HCT116 (cell line): ENCODE measurements around the gene CD164L2. TPM values are rescaled to one million over a fixed set of nuclear protein-coding genes. Genes with fewer than 3 reads are reported as not detected.

ENCODE experiments used
- ATAC-seq: fragments of 200-7000 bp; cut with Tn5 transposase; 2 replicates; pipeline ENCODE4 v1.9.1; 2020; ENCODE audit warnings: mild to moderate bottlenecking, moderate library complexity
- BruUV-seq: library from RNA; stranded (reverse); fragments of 400-500 nt; replicated peaks from 2 replicates; lab custom pipeline; 2021; lab: Mats Ljungman, UMichigan
- CTCF ChIA-PET: fragments of 300-600 bp; sonication (Branson Sonifier 250); formaldehyde crosslinking; loops from one replicate; lab custom pipeline; 2021; ENCODE audit warnings: antibody characterized with exemption; lab: Charles Lee
- POLR2A ChIA-PET: fragments of 300-600, 350-600 bp; sonication (Branson Sonifier 250); formaldehyde crosslinking; loops from one replicate; lab custom pipeline; 2021; ENCODE audit warnings: antibody characterized with exemption; lab: Charles Lee
- RAD21 ChIA-PET, 2 experiments: fragments of 300-600 bp; sonication (Branson Sonifier 250); formaldehyde crosslinking; loops; one replicate each; lab custom pipeline; 2023; ENCODE audit warnings: low total read pairs in 2 of 2; ENCODE audit not compliant: uncharacterized antibody in 2 of 2, unreplicated experiment in 2 of 2, low non-redundant PET in 1 of 2; lab: Charles Lee
- DNase-seq: peaks from one replicate; pipeline ENCODE4 v3.0.0-alpha.2; 2010; ENCODE audit warnings: low read depth, low spot score
- H2AFZ ChIP-seq: fragments of 200-600 bp; shearing (Covaris generic), sonication (generic); 2 replicates; pipeline ENCODE4 v1.6.1; 2017; ENCODE audit warnings: low read depth, mixed run types, mixed read lengths, antibody characterized with exemption, low read length; ENCODE audit not compliant: poor library complexity, severe bottlenecking
- H3K27ac ChIP-seq: 2 replicates; pipeline ENCODE4 v1.5.1; 2012; ENCODE audit warnings: low read depth, low read length
- H3K27me3 ChIP-seq: fragments of 200-600 bp; sonication (generic); 2 replicates; pipeline ENCODE4 v1.6.1; 2016; ENCODE audit warnings: mixed run types, low read length, mixed read lengths; ENCODE audit not compliant: insufficient read depth
- H3K36me3 ChIP-seq, 2 experiments: fragments of 200-500 bp in 1 of 2; fragments of 200-600 bp in 1 of 2; sonication (Bioruptor generic) in 1 of 2; sonication (generic) in 1 of 2; 2 replicates each; pipeline versions ENCODE4 v1.5.1 to v1.6.1; 2014 to 2016; ENCODE audit warnings: low read length in 2 of 2, inconsistent platforms in 1 of 2, mixed read lengths in 1 of 2, mixed run types in 1 of 2; ENCODE audit not compliant: insufficient read depth in 2 of 2, control insufficient read depth in 1 of 2
- H3K4me1 ChIP-seq, 2 experiments: fragments of 200-600 bp in 1 of 2; sonication (generic) in 1 of 2; 2 replicates each; pipeline versions ENCODE4 v1.5.1 to v1.6.1; 2012 to 2017; ENCODE audit warnings: low read length in 2 of 2, inconsistent platforms in 1 of 2, mild to moderate bottlenecking in 1 of 2, mixed read lengths in 1 of 2, mixed run types in 1 of 2, moderate library complexity in 1 of 2; ENCODE audit not compliant: insufficient read depth in 2 of 2, control insufficient read depth in 1 of 2
- H3K4me2 ChIP-seq: fragments of 200-600 bp; sonication (generic); 2 replicates; pipeline ENCODE4 v1.6.1; 2017; ENCODE audit warnings: mixed run types, low read length, mixed read lengths
- H3K4me3 ChIP-seq, 2 experiments: fragments of 200-600 bp in 1 of 2; sonication (generic) in 1 of 2; replicated peaks in 1 of 2; 2 replicates each; pipeline ENCODE4 v1.5.1; 2011 to 2016; ENCODE audit warnings: low read length in 2 of 2, control low read depth in 1 of 2, low read depth in 1 of 2, mild to moderate bottlenecking in 1 of 2, mixed read lengths in 1 of 2, mixed run types in 1 of 2
- H3K79me2 ChIP-seq: fragments of 200-600 bp; sonication (generic); 2 replicates; pipeline ENCODE4 v1.6.1; 2017; ENCODE audit warnings: mild to moderate bottlenecking, mixed run types, low read length, moderate library complexity, mixed read lengths; ENCODE audit not compliant: insufficient read depth
- H3K9ac ChIP-seq: fragments of 200-600 bp; sonication (generic); 2 replicates; pipeline ENCODE4 v1.6.1; 2016; ENCODE audit warnings: low read length, mixed read lengths
- H3K9me2 ChIP-seq: fragments of 200-600 bp; sonication (generic), shearing (Covaris generic); 2 replicates; pipeline ENCODE4 v1.6.1; 2017; ENCODE audit warnings: mixed run types, mild to moderate bottlenecking, moderate library complexity; ENCODE audit not compliant: insufficient read depth
- H3K9me3 ChIP-seq, 2 experiments: fragments of 200-500 bp in 1 of 2; fragments of 200-600 bp in 1 of 2; sonication (Bioruptor generic) in 1 of 2; sonication (generic) in 1 of 2; 2 replicates each; pipeline ENCODE4 v1.6.1; 2014 to 2017; ENCODE audit warnings: low read length in 2 of 2, mixed read lengths in 2 of 2, inconsistent platforms in 1 of 2, low read depth in 1 of 2, mild to moderate bottlenecking in 1 of 2, mixed run types in 1 of 2, moderate library complexity in 1 of 2; ENCODE audit not compliant: control insufficient read depth in 1 of 2, insufficient read depth in 1 of 2
- H4K20me1 ChIP-seq: fragments of 200-600 bp; sonication (generic), shearing (Covaris generic); 2 replicates; pipeline ENCODE4 v1.6.1; 2017; ENCODE audit warnings: mixed run types, mild to moderate bottlenecking, moderate library complexity; ENCODE audit not compliant: insufficient read depth
- CBX3 ChIP-seq: IDR thresholded peaks from 2 replicates; pipeline ENCODE4 v1.6.1; 2012; ENCODE audit warnings: low read depth
- CEBPB ChIP-seq: IDR thresholded peaks from 2 replicates; pipeline ENCODE4 v1.6.1; 2012; ENCODE audit warnings: low read depth
- EGR1 ChIP-seq: IDR thresholded peaks from 2 replicates; pipeline ENCODE4 v1.6.1; 2012; ENCODE audit warnings: low read depth
- ELF1 ChIP-seq: IDR thresholded peaks from 2 replicates; pipeline ENCODE4 v1.6.1; 2012; ENCODE audit warnings: low read depth, borderline replicate concordance
- EZH2 ChIP-seq: fragments of 200-600 bp; sonication (generic); IDR thresholded peaks from 2 replicates; pipeline ENCODE4 v1.6.1; 2017; ENCODE audit warnings: antibody characterized with exemption, mixed run types
- SP1 ChIP-seq: IDR thresholded peaks from 2 replicates; pipeline ENCODE4 v1.6.1; 2012; ENCODE audit warnings: low read depth
- SRF ChIP-seq: IDR thresholded peaks from 2 replicates; pipeline ENCODE4 v1.6.1; 2012; ENCODE audit warnings: low read depth
- ZFX ChIP-seq: fragments of 450-650 bp; IDR thresholded peaks from 2 replicates; pipeline ENCODE4 v1.6.1; 2017
- intact Hi-C: fragments of 100-400 bp; cut with micrococcal nuclease; formaldehyde crosslinking; loops from 2 replicates; pipeline ENCODE4 v1.10.0; 2022
- total RNA-seq: library from RNA; stranded (reverse); gene quantifications from one replicate; pipeline ENCODE4 v1.2.1, GENCODE V29; 2021; ENCODE audit not compliant: unreplicated experiment
- TF ChIP-seq, protein P1 (sequence below): IDR thresholded peaks from 2 replicates; pipeline ENCODE4 v1.6.1; 2012
- TF ChIP-seq, protein P2 (sequence below): IDR thresholded peaks from 2 replicates; pipeline ENCODE4 v1.6.1; 2011; ENCODE audit warnings: mild to moderate bottlenecking, low read length, moderate library complexity; ENCODE audit not compliant: insufficient replicate concordance; ENCODE audit errors: extremely low read depth
- TF ChIP-seq, protein P3 (sequence below): IDR thresholded peaks from 2 replicates; pipeline ENCODE4 v1.6.1; 2012; ENCODE audit warnings: low read depth
- TF ChIP-seq, protein P4 (sequence below): IDR thresholded peaks from 2 replicates; pipeline ENCODE4 v1.6.1; 2012

The CD164L2 gene
- total RNA-seq, 1 experiment from 2014 or later = 11.6 TPM

DNA sequence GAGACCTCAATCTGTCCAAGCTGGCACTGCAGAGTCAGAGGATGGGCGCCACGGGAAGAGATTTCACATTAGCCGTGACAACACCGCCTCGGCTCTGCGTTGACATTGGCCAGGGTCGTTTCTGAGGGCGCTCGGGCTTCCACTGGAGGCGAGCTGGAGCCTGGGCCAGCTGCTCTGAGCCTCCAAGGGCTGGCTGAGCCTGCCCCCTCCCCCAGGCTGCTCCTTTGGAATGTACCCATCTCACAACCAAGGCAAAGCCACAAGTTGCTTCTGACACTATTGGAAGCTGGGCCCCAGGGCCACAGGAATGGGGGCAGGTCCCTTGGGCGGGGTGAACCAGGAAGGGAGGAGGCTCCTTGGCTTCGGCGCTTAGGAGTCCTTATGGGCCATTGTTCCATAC, 21.9 kb upstream of the CD164L2 start:
- no TSS peak for BruUV-seq
- Histone ChIP-seq H3K27ac (no peak overlapping the region), H3K79me2 (no peaks in the 10 kb centered on the region), H3K9me3 (no peaks in the 10 kb centered on the region), H3K9me2 (no peaks in the 10 kb centered on the region), H3K27me3 (no peaks in the 10 kb centered on the region), H3K9ac (no peak overlapping the region), H3K4me3 (no peak overlapping the region), H4K20me1 (no peaks in the 10 kb centered on the region), H3K4me1 (peaks cover 0 to 10% of the 10 kb centered on the region in 2 experiments; a peak in 1 of 4 replicates), H3K4me2 (no peak overlapping the region), H2AFZ (no peak overlapping the region), H3K36me3 (peaks cover 6 to 11% of the 10 kb centered on the region in 2 experiments; a peak in 3 of 4 replicates)
- POLR2A ChIA-PET = no interaction called here
- intact Hi-C loops = no loop called here
- RAD21 ChIA-PET = no interaction called here
- ATAC-seq (no peak), DNase-seq (no peak)
- TF ChIP-seq, protein P1, sequence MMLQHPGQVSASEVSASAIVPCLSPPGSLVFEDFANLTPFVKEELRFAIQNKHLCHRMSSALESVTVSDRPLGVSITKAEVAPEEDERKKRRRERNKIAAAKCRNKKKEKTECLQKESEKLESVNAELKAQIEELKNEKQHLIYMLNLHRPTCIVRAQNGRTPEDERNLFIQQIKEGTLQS = no peak
- TF ChIP-seq CBX3 (no peak), SRF (no peak), EGR1 (no peak)
- CTCF ChIA-PET = no interaction called here

DNA sequence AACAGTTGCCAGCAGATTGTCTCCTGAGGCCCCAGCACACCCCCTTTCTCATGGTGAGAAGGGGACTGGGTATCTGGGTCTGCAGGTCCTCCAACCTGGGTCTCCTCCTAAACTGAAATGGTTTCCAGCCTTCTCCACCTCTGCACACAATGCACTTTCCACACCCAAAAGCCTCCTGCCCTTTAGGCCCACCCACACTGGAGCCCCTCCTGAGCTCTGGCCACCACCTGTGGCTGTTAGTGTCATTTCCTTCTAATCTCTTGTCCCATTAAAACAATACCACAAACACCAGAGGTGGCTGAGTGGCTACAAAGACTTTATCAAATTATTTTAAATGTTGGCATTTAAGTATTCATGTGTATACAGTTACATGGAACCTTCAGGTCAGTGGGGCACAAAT, 20.8 kb upstream of the CD164L2 start:
- ATAC-seq = no peak
- H3K9me3 ChIP-seq = no peaks in the 10 kb centered on the region
- ChIA-PET POLR2A (no interaction called here), CTCF (interaction anchor here (1.4 kb wide), 1 partner anchor 153 kb away, joined by 3 read pairs; no protein-coding TSS in a partner anchor), RAD21 (no interaction called here)
- H3K9ac ChIP-seq = no peak overlapping the region
- no peak overlapping the region for H3K27ac ChIP-seq
- TF ChIP-seq EZH2 (no peak), ELF1 (no peak), ZFX (no peak), EGR1 (no peak), SP1 (no peak), CBX3 (no peak), CEBPB (no peak)
- TF ChIP-seq, protein P2, sequence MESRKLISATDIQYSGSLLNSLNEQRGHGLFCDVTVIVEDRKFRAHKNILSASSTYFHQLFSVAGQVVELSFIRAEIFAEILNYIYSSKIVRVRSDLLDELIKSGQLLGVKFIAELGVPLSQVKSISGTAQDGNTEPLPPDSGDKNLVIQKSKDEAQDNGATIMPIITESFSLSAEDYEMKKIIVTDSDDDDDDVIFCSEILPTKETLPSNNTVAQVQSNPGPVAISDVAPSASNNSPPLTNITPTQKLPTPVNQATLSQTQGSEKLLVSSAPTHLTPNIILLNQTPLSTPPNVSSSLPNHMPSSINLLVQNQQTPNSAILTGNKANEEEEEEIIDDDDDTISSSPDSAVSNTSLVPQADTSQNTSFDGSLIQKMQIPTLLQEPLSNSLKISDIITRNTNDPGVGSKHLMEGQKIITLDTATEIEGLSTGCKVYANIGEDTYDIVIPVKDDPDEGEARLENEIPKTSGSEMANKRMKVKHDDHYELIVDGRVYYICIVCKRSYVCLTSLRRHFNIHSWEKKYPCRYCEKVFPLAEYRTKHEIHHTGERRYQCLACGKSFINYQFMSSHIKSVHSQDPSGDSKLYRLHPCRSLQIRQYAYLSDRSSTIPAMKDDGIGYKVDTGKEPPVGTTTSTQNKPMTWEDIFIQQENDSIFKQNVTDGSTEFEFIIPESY = no peak
- TF ChIP-seq, protein P3, sequence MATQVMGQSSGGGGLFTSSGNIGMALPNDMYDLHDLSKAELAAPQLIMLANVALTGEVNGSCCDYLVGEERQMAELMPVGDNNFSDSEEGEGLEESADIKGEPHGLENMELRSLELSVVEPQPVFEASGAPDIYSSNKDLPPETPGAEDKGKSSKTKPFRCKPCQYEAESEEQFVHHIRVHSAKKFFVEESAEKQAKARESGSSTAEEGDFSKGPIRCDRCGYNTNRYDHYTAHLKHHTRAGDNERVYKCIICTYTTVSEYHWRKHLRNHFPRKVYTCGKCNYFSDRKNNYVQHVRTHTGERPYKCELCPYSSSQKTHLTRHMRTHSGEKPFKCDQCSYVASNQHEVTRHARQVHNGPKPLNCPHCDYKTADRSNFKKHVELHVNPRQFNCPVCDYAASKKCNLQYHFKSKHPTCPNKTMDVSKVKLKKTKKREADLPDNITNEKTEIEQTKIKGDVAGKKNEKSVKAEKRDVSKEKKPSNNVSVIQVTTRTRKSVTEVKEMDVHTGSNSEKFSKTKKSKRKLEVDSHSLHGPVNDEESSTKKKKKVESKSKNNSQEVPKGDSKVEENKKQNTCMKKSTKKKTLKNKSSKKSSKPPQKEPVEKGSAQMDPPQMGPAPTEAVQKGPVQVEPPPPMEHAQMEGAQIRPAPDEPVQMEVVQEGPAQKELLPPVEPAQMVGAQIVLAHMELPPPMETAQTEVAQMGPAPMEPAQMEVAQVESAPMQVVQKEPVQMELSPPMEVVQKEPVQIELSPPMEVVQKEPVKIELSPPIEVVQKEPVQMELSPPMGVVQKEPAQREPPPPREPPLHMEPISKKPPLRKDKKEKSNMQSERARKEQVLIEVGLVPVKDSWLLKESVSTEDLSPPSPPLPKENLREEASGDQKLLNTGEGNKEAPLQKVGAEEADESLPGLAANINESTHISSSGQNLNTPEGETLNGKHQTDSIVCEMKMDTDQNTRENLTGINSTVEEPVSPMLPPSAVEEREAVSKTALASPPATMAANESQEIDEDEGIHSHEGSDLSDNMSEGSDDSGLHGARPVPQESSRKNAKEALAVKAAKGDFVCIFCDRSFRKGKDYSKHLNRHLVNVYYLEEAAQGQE = no peak
- TF ChIP-seq, protein P4, sequence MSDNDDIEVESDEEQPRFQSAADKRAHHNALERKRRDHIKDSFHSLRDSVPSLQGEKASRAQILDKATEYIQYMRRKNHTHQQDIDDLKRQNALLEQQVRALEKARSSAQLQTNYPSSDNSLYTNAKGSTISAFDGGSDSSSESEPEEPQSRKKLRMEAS = no peak
- H2AFZ ChIP-seq = no peak overlapping the region
- H3K79me2 ChIP-seq = no peaks in the 10 kb centered on the region
- no peaks in the 10 kb centered on the region for H3K9me2 ChIP-seq
- peaks cover 6% of the 10 kb centered on the region in 2 experiments; a peak in 2 of 4 replicates for H3K36me3 ChIP-seq
- intact Hi-C loops = no loop called here
- no peaks in the 10 kb centered on the region for H3K27me3 ChIP-seq
- peaks cover 0 to 10% of the 10 kb centered on the region in 2 experiments; a peak in 1 of 4 replicates for H3K4me1 ChIP-seq
- no TSS peak for BruUV-seq
- no peak overlapping the region for H3K4me3 ChIP-seq
- DNase-seq = no peak
- H4K20me1 ChIP-seq = no peaks in the 10 kb centered on the region
- no peak overlapping the region for H3K4me2 ChIP-seq
